Frontal cortex (tissue), 4 donors: Measurements from ENCODE around the gene ARRB2. TPM values are rescaled to one million over a fixed set of nuclear protein-coding genes. Genes with fewer than 3 reads are reported as not detected.
"Not testable (repeated sequence)": the region's sequence is repeated elsewhere in the genome, so short reads cannot be mapped to it uniquely, and the experiment has no call there.

Experiments
- DNase-seq, 2 donors: peaks; one replicate each; pipeline ENCODE4 v3.0.0; 2012; ENCODE audit warnings: low spot score in 2 of 2
- FAIRE-seq: peaks from 2 replicates; lab custom pipeline; 2012; peaks lifted over from hg19 to GRCh38; lab: Jason Lieb, UNC
- total RNA-seq: library from RNA; depleted of rRNA; stranded (reverse); fragments of >200 nt; gene quantifications from one replicate; pipeline ENCODE4 v1.2.3, GENCODE V29; 2014
- donor health status: control.
- donor health status: control.
- donor health status: control.

The ARRB2 gene
- total RNA-seq: 16.3 TPM

- FAIRE-seq (no peak), DNase-seq (peak; percentile 99)
Observed at GRCh38 chr17:4709794-4710692, at the start of gene ARRB2. ARRB2 (plus strand) TSS chr17:4710632; CDS start chr17:4710722, 90 bp downstream.

GRCh38 chr17:4663711-4664110 lies 46.7 kb upstream of the ARRB2 start:
- DNase-seq (no peak), FAIRE-seq (no peak)

DNA sequence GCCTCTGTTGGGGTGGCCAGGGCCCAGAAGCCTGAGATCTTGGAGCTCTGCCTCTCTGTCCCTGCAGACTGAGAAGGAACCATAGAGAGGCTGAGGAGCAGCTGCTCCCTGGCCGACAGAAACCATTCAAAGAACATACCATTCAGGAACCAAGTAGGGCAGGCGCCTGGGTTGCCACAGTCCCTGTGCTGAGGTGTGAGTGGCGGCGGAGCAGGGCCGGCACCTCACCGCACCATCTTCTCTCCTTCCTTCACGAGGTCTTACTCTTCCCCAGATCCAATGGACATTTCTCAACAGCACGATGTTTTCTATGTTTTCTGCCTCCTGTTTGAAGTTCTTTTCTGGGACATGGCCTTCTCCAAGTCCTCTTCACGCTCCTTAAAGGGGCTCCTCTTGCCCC lies 46.2 kb upstream of the ARRB2 start:
- no peak for DNase-seq
- FAIRE-seq: no peak

- FAIRE-seq (no peak), DNase-seq (no peak)
Observed at GRCh38 chr17:4665027-4665426, 45.4 kb upstream of the ARRB2 start.

GRCh38 chr17:4666296-4666695 lies 44.1 kb upstream of the ARRB2 start:
- FAIRE-seq: no peak
- DNase-seq: no peak

GRCh38 chr17:4667166-4667565 lies 43.3 kb upstream of the ARRB2 start:
- FAIRE-seq (no peak), DNase-seq (no peak)

DNA sequence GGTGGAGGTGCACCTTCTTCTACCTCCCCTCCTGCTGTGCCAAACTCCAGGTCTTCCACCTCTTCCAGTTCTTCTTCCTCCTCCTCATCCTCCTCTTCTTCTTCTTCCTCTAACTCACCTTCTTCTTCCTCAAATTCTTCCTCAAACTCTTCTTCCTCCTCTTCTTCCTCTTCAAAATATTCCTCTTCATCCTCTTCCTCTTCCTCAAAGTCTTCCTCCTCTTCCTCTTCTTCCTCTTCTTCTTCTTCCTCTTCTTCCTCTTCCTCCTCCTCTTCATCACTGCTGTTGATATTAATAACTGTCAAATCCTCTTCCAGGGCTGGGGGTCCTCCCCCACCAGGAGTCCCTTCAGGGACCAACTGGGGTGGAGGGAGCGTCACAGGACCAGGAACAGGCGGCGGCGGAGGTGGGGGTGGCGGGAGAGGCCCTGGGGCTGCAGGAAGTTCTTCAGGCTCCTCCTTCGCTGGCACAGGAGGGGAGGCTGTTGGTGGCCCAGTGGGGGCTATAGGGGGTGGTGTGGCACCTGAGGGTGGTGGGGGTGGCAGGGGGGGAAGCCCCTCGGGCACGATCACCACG lies 38.3 kb upstream of the ARRB2 start:
- no peak for FAIRE-seq
- no peak for DNase-seq

DNA sequence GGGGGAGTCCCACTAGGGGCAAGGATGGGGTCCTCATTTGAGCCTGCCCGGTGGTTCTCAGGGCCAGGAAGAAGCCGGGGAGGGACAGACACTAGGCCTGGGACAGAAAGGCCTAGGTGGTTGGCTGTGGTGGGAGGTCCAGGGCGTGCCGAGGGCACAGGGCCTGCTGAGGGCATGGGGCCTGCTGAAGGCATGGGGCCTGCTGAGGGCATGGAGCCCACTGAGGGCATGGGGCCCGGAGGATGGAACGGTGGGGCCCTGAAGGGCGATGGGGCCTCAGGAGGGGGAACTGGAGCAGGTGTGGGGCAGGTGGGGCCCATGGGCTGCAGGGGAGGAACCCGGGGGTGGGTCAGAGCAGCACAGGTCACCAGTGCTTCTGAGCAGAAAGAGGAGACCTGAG lies 37.7 kb upstream of the ARRB2 start:
- DNase-seq (no peak), FAIRE-seq (no peak)

DNA sequence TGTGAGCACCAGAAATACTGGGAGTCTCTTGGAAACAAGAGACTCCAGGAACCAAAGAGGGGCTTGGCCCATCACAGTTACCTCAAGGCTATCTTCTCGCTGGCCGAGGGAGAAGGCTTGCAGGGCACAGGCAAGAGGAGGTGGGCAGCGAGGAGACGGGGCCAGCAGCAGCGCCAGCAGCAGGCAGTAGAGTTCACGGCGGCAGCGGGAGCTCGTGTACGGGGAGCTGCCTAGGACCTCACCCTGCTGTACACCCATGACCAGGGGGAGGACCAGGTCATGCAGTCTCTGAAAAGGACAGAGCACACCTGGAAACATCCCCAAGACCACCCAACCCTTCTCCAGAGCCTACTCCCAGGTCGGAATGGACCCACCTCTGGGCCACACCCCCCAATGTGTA lies 37.3 kb upstream of the ARRB2 start:
- no peak for DNase-seq
- FAIRE-seq: no peak

DNA sequence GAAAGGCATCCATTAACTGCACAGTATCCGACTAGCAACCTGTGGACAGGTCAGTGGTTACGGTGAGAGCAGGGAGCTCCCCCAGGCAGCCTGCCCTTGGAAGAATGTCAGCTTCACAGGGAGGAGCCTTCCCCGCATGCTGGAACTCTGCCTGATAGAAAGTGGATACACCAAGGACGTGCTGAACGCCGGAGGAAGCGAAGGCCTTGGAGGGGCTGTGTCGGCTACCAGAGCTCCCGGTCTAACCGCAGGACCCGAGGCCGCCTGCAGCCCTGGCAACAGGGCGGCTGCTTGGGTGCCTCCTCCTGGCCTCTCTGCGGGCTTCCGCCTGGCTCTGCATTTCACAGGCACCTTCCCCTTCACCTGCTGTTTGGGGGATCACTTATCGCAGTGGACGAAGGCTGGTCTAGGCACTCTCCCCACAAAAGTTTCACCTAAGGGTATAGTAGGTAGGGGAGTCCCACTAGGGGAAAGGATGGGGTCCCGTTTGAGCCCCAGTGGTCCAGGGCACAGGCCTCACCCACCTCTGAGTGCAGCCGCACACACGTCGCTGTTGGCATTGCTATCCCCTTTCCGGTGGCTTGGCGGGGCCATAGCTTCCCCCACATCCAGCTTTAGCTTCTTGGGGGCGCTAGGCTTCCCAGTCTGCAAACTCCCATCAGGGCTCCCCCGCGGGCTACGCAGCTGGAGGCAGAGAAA lies 36.3 kb upstream of the ARRB2 start:
- no peak for FAIRE-seq

GRCh38 chr17:4674685-4674998 lies 35.8 kb upstream of the ARRB2 start:
- DNase-seq (no peak), FAIRE-seq (no peak)

More for the DNA sequence above, 36.3 kb upstream of the ARRB2 start:
- DNase-seq: no peak

- DNase-seq (no peak), FAIRE-seq (no peak)
Observed at GRCh38 chr17:4675791-4676190, 34.6 kb upstream of the ARRB2 start.

DNA sequence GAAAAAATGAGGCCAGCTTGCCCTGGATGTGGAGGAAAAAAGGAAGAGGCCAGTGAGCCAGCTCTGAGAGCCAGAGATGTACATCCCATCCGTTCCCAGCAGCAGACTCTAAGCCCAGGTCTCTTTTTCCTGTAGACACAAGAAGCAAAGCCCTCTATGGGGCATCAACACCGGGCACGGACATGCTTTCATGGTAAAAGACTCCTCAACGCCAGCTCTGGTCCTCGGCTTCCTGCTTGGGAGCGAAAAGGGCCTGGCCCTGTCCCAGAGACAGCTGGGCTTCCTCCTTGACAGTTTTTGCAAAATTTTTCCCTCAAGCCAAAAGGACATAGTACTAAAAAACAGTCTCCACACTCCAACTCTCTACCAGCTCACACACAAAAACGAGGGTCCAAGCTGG lies 33.6 kb upstream of the ARRB2 start:
- no peak for FAIRE-seq

GRCh38 chr17:4678448-4679026 lies 31.9 kb upstream of the ARRB2 start:
- DNase-seq (no peak), FAIRE-seq (no peak)

More for the DNA sequence above, 33.6 kb upstream of the ARRB2 start:
- DNase-seq: no peak

GRCh38 chr17:4679658-4680057 lies 30.8 kb upstream of the ARRB2 start:
- no peak for DNase-seq
- no peak for FAIRE-seq

- not testable (repeated sequence) for DNase-seq, FAIRE-seq
Observed at GRCh38 chr17:4683739-4684138, 26.7 kb upstream of the ARRB2 start.

- FAIRE-seq, DNase-seq: not testable (repeated sequence)
Observed at GRCh38 chr17:4689872-4690271, 20.6 kb upstream of the ARRB2 start.

DNA sequence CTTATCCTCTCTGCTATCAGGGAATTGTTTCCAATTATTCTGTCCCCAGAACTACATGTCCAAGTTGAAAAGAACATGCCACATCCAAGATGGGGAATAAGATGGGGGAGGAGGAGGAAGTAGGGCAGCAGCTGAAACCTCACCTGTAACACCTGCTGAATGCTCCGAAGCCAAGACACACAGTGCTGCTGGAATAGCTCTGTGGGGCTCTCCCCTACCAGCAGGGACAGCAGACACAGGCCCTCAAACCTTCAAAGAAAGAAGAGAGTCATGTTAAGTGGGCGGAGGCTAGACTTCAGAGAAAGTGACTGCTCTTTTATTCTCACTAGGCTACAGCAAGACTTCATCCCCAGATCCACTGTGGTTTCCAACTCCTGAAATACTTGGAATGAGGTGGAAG lies 19.7 kb upstream of the ARRB2 start:
- DNase-seq (no peak), FAIRE-seq (no peak)

- DNase-seq (no peak), FAIRE-seq (no peak)
Observed at GRCh38 chr17:4691686-4692085, 18.7 kb upstream of the ARRB2 start.

DNA sequence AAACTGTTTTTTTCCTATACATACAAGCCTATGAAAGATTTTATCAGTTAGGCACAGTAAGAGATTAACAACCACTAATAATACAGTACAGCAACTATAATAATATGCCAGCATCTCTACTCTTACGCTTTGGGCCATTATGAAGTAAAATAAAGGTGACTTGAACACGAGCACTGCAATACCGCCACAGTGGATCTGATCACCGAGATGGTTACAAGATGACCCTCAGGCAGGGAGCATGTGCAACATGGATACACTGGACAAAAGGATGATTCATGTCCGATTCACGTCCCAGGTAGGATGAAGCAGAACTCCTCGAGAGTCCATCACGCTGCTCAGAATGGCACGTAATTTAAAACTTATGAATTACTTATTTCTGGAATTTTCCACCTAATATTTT lies 17.0 kb upstream of the ARRB2 start:
- FAIRE-seq: no peak

DNA sequence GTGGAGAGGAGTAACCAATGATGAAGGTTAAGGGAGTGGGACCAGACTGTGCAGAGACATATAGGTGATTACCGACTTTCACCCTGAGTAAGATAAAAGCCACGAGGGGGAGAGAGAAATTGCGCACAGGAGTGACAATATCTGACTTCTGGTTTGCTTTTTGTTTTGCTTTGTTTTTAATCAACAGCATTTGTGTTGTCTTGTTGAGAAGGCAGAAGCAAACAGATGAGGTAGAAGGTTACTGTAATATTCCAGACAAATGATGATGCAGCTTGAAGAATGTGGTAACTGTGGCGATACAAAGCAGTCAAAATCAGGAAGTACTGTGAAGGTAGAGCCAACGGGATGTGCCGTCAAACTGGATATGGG lies 14.0 kb upstream of the ARRB2 start:
- FAIRE-seq: no peak
- no peak for DNase-seq

More for the DNA sequence above, 17.0 kb upstream of the ARRB2 start:
- DNase-seq: no peak
